ENCODE measurements around the gene KIF22. TPM values are rescaled to one million over a fixed set of nuclear protein-coding genes. Genes with fewer than 3 reads are reported as not detected.
A peak's percentile ranks its signal among the peaks of the same experiment; 100 is the strongest.

The KIF22 gene
- total and polyA plus RNA-seq, 9 of the 15 experiments (the other 6 are each of a cell fraction or from before 2014, with no cell fraction given), result 8.7 to 232 (median 131) TPM

DNA sequence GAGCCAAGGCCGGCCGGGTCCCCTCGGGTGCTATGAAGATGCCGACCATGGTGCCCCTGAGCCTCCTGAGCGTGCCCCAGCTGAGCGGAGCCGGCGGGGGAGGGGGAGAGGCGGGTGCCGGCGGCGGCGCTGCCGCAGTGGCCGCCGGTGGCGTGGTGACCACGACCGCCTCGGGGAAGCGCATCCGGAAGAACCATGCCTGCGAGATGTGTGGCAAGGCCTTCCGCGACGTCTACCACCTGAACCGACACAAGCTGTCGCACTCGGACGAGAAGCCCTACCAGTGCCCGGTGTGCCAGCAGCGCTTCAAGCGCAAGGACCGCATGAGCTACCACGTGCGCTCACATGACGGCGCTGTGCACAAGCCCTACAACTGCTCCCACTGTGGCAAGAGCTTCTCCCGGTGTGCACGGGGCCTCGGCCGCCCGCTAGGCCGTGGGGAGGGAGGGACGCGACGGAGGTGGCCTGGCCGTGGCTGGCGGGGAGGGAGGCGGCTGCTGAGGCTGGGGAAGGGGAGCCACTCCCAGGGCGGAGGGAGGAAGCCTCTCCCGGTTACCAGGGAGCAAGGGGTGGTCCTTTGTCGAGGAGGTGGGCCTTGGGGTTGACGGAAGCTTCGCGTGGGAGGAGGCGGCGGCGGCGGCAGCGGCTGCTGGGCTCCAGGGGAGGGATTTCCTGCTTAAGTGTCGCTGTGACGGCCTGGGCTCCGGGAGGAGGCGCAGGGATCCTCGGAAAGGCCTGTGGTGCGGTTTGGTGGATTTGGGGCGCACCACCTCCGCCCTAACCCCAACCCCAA, 17.1 kb downstream of the KIF22 start (continued):
- TF ChIP-seq MGA (IDR thresholded peaks at IDR 0.05) (peak; percentile 99), ZC3H11A (IDR thresholded peaks at IDR 0.05; ENCODE audit: low read depth, low read length) (no peak), NR2C2 (CRISPR knock-in tag; IDR thresholded peaks at IDR 0.05) (peak; percentile 48; the same call in 1 of the 2 replicates), NR2C2 (tag; IDR thresholded peaks at IDR 0.05) (peak; percentile 27; the same call in 1 of the 2 replicates), SMC3 (conservative IDR thresholded peaks at IDR 0.05; ENCODE audit: insufficient read depth, low read depth, low read length) (0 out of 2 replicates have a peak, but pooled peaks have one; percentile 10), HLTF (IDR thresholded peaks at IDR 0.05) (no peak), GABPB1 (CRISPR knock-in tag; IDR thresholded peaks at IDR 0.05) (peak; percentile 86), GATAD2B (IDR thresholded peaks at IDR 0.05; ENCODE audit: borderline replicate concordance) (no peak), NFIC (IDR thresholded peaks at IDR 0.05) (peak; percentile 43; the same call in 1 of the 2 replicates), BDP1 (IDR thresholded peaks at IDR 0.05; ENCODE audit: insufficient read depth, insufficient read length) (no peak), ZNF699 (CRISPR knock-in tag; IDR thresholded peaks at IDR 0.05; ENCODE audit: insufficient replicate concordance) (no peak), ZKSCAN8 (CRISPR knock-in tag; IDR thresholded peaks at IDR 0.05) (no peak), CREB3L1 (IDR thresholded peaks at IDR 0.05; ENCODE audit: borderline replicate concordance, low read depth) (0 out of 2 replicates have a peak, but pooled peaks have one; percentile 56), POLR3A (IDR thresholded peaks at IDR 0.05; ENCODE audit: borderline replicate concordance, extremely low read depth, insufficient read depth, insufficient read length) (no peak), GTF2E2 (tag; IDR thresholded peaks at IDR 0.05) (no peak), NFE2 (IDR thresholded peaks at IDR 0.05; ENCODE audit: low read depth) (no peak)

Measured in K562 (cell line).